ENCODE results near the gene SEMA5A.

DNA sequence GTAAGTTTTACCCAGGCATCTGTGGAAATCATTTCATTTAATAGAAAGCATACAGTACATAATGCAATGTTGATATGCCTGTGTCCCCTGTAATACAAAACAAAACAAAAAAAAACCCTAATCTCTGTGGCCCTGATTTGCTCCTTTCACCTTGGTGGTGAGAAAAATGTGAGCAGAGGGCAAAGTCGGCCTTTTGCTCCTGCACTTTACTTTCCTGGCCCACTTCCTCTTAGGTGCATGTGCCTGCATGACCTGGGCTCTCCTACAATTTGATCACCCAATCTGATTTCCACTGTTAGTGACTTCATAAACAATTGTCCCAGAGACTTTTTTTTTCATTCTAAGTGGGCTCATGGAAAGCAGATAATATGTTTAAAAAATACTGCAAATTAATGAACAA, 424.3 kb downstream of the SEMA5A start:
- TF ChIP-seq, protein P1, sequence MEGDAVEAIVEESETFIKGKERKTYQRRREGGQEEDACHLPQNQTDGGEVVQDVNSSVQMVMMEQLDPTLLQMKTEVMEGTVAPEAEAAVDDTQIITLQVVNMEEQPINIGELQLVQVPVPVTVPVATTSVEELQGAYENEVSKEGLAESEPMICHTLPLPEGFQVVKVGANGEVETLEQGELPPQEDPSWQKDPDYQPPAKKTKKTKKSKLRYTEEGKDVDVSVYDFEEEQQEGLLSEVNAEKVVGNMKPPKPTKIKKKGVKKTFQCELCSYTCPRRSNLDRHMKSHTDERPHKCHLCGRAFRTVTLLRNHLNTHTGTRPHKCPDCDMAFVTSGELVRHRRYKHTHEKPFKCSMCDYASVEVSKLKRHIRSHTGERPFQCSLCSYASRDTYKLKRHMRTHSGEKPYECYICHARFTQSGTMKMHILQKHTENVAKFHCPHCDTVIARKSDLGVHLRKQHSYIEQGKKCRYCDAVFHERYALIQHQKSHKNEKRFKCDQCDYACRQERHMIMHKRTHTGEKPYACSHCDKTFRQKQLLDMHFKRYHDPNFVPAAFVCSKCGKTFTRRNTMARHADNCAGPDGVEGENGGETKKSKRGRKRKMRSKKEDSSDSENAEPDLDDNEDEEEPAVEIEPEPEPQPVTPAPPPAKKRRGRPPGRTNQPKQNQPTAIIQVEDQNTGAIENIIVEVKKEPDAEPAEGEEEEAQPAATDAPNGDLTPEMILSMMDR (IDR thresholded peaks at IDR 0.05) = no peak
- TF ChIP-seq POLR2A (IDR thresholded peaks at IDR 0.05) = no peak

Measured in breast epithelium (tissue), 3 donors.